HepG2 (cell line): ENCODE measurements around the gene FAM117A. TPM values are rescaled to one million over a fixed set of nuclear protein-coding genes. Genes with fewer than 3 reads are reported as not detected.

Experiments used
- ATF1 ChIP-seq: IDR thresholded peaks from 2 replicates; pipeline ENCODE4 v1.6.1; 2016; ENCODE audit warnings: mild to moderate bottlenecking, control low read depth
- BRD4 ChIP-seq: sonication (generic); formaldehyde crosslinking; IDR thresholded peaks from 2 replicates; pipeline ENCODE4 v1.4.0; 2020; ENCODE audit warnings: missing genetic modification reagents
- CHD2 ChIP-seq: IDR thresholded peaks from 2 replicates; pipeline ENCODE4 v1.6.1; 2011; ENCODE audit warnings: low read depth, low read length, improper control_type of control experiment
- DRAP1 ChIP-seq: IDR thresholded peaks from 2 replicates; pipeline ENCODE4 v1.6.1; 2016; ENCODE audit warnings: missing genetic modification reagents, missing compliant biosample characterization
- FIP1L1 ChIP-seq: fragments of 200-400 bp; formaldehyde crosslinking; IDR thresholded peaks from 2 replicates; pipeline ENCODE4 v1.6.1; 2018; ENCODE audit warnings: low read depth, mild to moderate bottlenecking, low read length, moderate library complexity, borderline replicate concordance; ENCODE audit not compliant: insufficient read depth
- GABPB1 ChIP-seq: IDR thresholded peaks from 2 replicates; pipeline ENCODE4 v1.6.1; 2016; ENCODE audit warnings: mild to moderate bottlenecking, missing genetic modification reagents, moderate library complexity, missing compliant biosample characterization
- MYC ChIP-seq: sonication (generic); formaldehyde crosslinking; IDR thresholded peaks from 2 replicates; pipeline ENCODE4 v1.9.0; 2021; ENCODE audit warnings: missing genetic modification reagents, borderline replicate concordance
- REST ChIP-seq, 2 experiments: IDR thresholded peaks; 2 replicates each; pipeline ENCODE4 v1.6.1; 2011 to 2012; ENCODE audit warnings: low read length in 2 of 2, borderline replicate concordance in 1 of 2, low read depth in 1 of 2, mild to moderate bottlenecking in 1 of 2, moderate library complexity in 1 of 2
- USF2 ChIP-seq, 2 experiments: sonication (generic) in 1 of 2; formaldehyde crosslinking in 1 of 2; IDR thresholded peaks; 2 replicates each; pipeline versions ENCODE4 v1.5.1 to v1.6.1; 2011 to 2020; ENCODE audit warnings: borderline replicate concordance in 1 of 2, low read depth in 1 of 2, low read length in 1 of 2, mild to moderate bottlenecking in 1 of 2, missing genetic modification reagents in 1 of 2, moderate library complexity in 1 of 2
- ZBTB42 ChIP-seq: sonication (generic); formaldehyde crosslinking; IDR thresholded peaks from 2 replicates; pipeline ENCODE4 v1.5.0; 2020; ENCODE audit warnings: mild to moderate bottlenecking, missing genetic modification reagents
- ZNF234 ChIP-seq: sonication (generic); formaldehyde crosslinking; conservative IDR thresholded peaks from 2 replicates; pipeline ENCODE4 v1.5.1; 2020; ENCODE audit warnings: mild to moderate bottlenecking, missing genetic modification reagents
- ZNF687 ChIP-seq: sonication (generic); formaldehyde crosslinking; IDR thresholded peaks from 2 replicates; pipeline ENCODE4 v1.5.1; 2020; ENCODE audit warnings: mild to moderate bottlenecking, missing genetic modification reagents, moderate library complexity
- ZNF740 ChIP-seq: sonication (generic); formaldehyde crosslinking; IDR thresholded peaks from 2 replicates; pipeline ENCODE4 v1.4.0; 2020; ENCODE audit warnings: missing genetic modification reagents
- ZNF883 ChIP-seq: sonication (generic); formaldehyde crosslinking; IDR thresholded peaks from 2 replicates; pipeline ENCODE4 v1.5.1; 2020; ENCODE audit warnings: mild to moderate bottlenecking, missing genetic modification reagents; ENCODE audit errors: not compliant biosample characterization
- polyA plus RNA-seq, 8 experiments: library from polyadenylated mRNA; depleted of rRNA in 3 of 8; stranded (reverse) in 7 of 8; unstranded in 1 of 8; fragments of >200 nt; fragmentation: Illumina TruSeq in 4 of 8; extraction: Trizol in 4 of 8; gene quantifications; 2 replicates each; pipeline versions ENCODE4 v1.2.1 to v1.2.3, GENCODE V29; 2011 to 2016; ENCODE audit warnings: low read depth in 4 of 8, missing spikeins in 1 of 8, mixed read lengths in 1 of 8; ENCODE audit not compliant: insufficient read depth in 1 of 8
- total RNA-seq, 5 experiments: library from RNA; depleted of rRNA; stranded (reverse); fragments of >200 nt; fragmentation: Illumina TruSeq; extraction: Trizol; gene quantifications; 2 replicates each; pipeline ENCODE4 v1.2.3, GENCODE V29; 2016; ENCODE audit warnings: low read depth in 1 of 5

The FAM117A gene
- total and polyA plus RNA-seq, 2 of the 13 experiments (the other 11 are each of a cell fraction or from before 2014, with no cell fraction given) = 12.1 to 19.8 TPM

GRCh38 chr17:49763735-49764558 lies at the start of gene FAM117A (continued):
- TF ChIP-seq REST (IDR thresholded peaks at IDR 0.05; ENCODE audit: borderline replicate concordance in 1 of 2, low read depth in 1 of 2, low read length in 2 of 2) = peak in 1 of 2 experiments; percentile 61; a peak in 1 of 4 replicates
- peak; percentile 99 for TF ChIP-seq DRAP1
- TF ChIP-seq ZNF234 (CRISPR knock-in tag) = no peak
- 0 out of 2 replicates have a peak, but pooled peaks have one; percentile 55 for TF ChIP-seq FIP1L1
- no peak for TF ChIP-seq ZBTB42 (CRISPR knock-in tag)
- TF ChIP-seq ATF1 = peak; percentile 82
- peak; percentile 11 for TF ChIP-seq ZNF883 (CRISPR knock-in tag)
- peak; percentile 33; the same call in 1 of the 2 replicates for TF ChIP-seq MYC (CRISPR knock-in tag)
- no peak for TF ChIP-seq BRD4 (CRISPR knock-in tag)
- peak; percentile 96 for TF ChIP-seq USF2 (IDR thresholded peaks at IDR 0.05; ENCODE audit: low read depth, low read length)
- peak; percentile 87; the same call in 1 of the 2 replicates for TF ChIP-seq USF2 (CRISPR knock-in tag; IDR thresholded peaks at IDR 0.05; ENCODE audit: borderline replicate concordance)
- TF ChIP-seq ZNF740 = no peak
- peak; percentile 31 for TF ChIP-seq GABPB1 (CRISPR knock-in tag)
- peak; percentile 21; the same call in 1 of the 2 replicates for TF ChIP-seq ZNF687 (CRISPR knock-in tag)
- peak; percentile 38; the same call in 1 of the 2 replicates for TF ChIP-seq CHD2
